ENCODE results near the gene KIF5C.

KIF5C gene

GRCh38 chr2:149023091-149023490 lies 148.1 kb downstream of the KIF5C start:
- TF ChIP-seq EZH2 (IDR thresholded peaks at IDR 0.05; ENCODE audit: borderline replicate concordance, low read depth, low read length, severe bottlenecking) = no peak
- no peak for TF ChIP-seq CTCF (IDR thresholded peaks at IDR 0.05; ENCODE audit: borderline replicate concordance, extremely low read depth, low read length, poor library complexity, severe bottlenecking)
- Histone ChIP-seq H3K4me2 (ENCODE audit: insufficient read depth, low read length) (no peak overlapping the region), H2AFZ (ENCODE audit: low read depth, low read length) (no peak overlapping the region), H3K4me1 (ENCODE audit: insufficient read depth, low read length) (no peaks in the 10 kb centered on the region), H3K36me3 (ENCODE audit: insufficient read depth, low read length) (no peaks in the 10 kb centered on the region), H3K79me2 (ENCODE audit: insufficient read depth, low read length) (no peaks in the 10 kb centered on the region), H3K27ac (ENCODE audit: low read length) (no peak overlapping the region), H3K4me3 (ENCODE audit: low read depth in 1 of 2, low read length in 2 of 2) (no peak overlapping the region), H3K9me3 (ENCODE audit: insufficient read depth, low read length, severe bottlenecking) (no peaks in the 10 kb centered on the region), H4K20me1 (ENCODE audit: insufficient read depth, low read length) (no peaks in the 10 kb centered on the region), H3K27me3 (ENCODE audit: insufficient read depth, low read length, poor library complexity) (peaks cover 13% of the 10 kb centered on the region), H3K9ac (ENCODE audit: low read depth, low read length) (no peak overlapping the region)
- ATAC-seq (ENCODE audit: insufficient read depth, low read depth) (no peak), DNase-seq (no peak)

GRCh38 chr2:149027590-149028250 lies 152.7 kb downstream of the KIF5C start:
- no peak overlapping the region for H3K27ac ChIP-seq (ENCODE audit: low read length)
- DNase-seq (no peak), ATAC-seq (ENCODE audit: insufficient read depth, low read depth) (no peak)
- H3K79me2 ChIP-seq (ENCODE audit: insufficient read depth, low read length) = no peaks in the 10 kb centered on the region
- peaks cover 13% of the 10 kb centered on the region for H3K27me3 ChIP-seq (ENCODE audit: insufficient read depth, low read length, poor library complexity)
- no peaks in the 10 kb centered on the region for H3K9me3 ChIP-seq (ENCODE audit: insufficient read depth, low read length, severe bottlenecking)
- H3K4me2 ChIP-seq (ENCODE audit: insufficient read depth, low read length) = no peak overlapping the region
- no peak overlapping the region for H2AFZ ChIP-seq (ENCODE audit: low read depth, low read length)
- no peaks in the 10 kb centered on the region for H3K36me3 ChIP-seq (ENCODE audit: insufficient read depth, low read length)
- H3K9ac ChIP-seq (ENCODE audit: low read depth, low read length) = no peak overlapping the region
- no peaks in the 10 kb centered on the region for H3K4me1 ChIP-seq (ENCODE audit: insufficient read depth, low read length)
- TF ChIP-seq CTCF (IDR thresholded peaks at IDR 0.05; ENCODE audit: borderline replicate concordance, extremely low read depth, low read length, poor library complexity, severe bottlenecking) (no peak), EZH2 (IDR thresholded peaks at IDR 0.05; ENCODE audit: borderline replicate concordance, low read depth, low read length, severe bottlenecking) (no peak)
- no peak overlapping the region for H3K4me3 ChIP-seq (ENCODE audit: low read depth in 1 of 2, low read length in 2 of 2)
- no peaks in the 10 kb centered on the region for H4K20me1 ChIP-seq (ENCODE audit: insufficient read depth, low read length)

GRCh38 chr2:149028377-149028776 lies 153.3 kb downstream of the KIF5C start:
- DNase-seq (no peak), ATAC-seq (ENCODE audit: insufficient read depth, low read depth) (no peak)
- Histone ChIP-seq H3K9me3 (ENCODE audit: insufficient read depth, low read length, severe bottlenecking) (no peaks in the 10 kb centered on the region), H3K9ac (ENCODE audit: low read depth, low read length) (no peak overlapping the region), H3K4me2 (ENCODE audit: insufficient read depth, low read length) (no peak overlapping the region), H3K4me3 (ENCODE audit: low read depth in 1 of 2, low read length in 2 of 2) (no peak overlapping the region), H3K36me3 (ENCODE audit: insufficient read depth, low read length) (no peaks in the 10 kb centered on the region), H3K4me1 (ENCODE audit: insufficient read depth, low read length) (no peaks in the 10 kb centered on the region), H3K27ac (ENCODE audit: low read length) (no peak overlapping the region), H3K27me3 (ENCODE audit: insufficient read depth, low read length, poor library complexity) (peaks cover 15% of the 10 kb centered on the region), H3K79me2 (ENCODE audit: insufficient read depth, low read length) (no peaks in the 10 kb centered on the region), H2AFZ (ENCODE audit: low read depth, low read length) (no peak overlapping the region), H4K20me1 (ENCODE audit: insufficient read depth, low read length) (no peaks in the 10 kb centered on the region)
- no peak for TF ChIP-seq CTCF (IDR thresholded peaks at IDR 0.05; ENCODE audit: borderline replicate concordance, extremely low read depth, low read length, poor library complexity, severe bottlenecking)
- TF ChIP-seq EZH2 (IDR thresholded peaks at IDR 0.05; ENCODE audit: borderline replicate concordance, low read depth, low read length, severe bottlenecking) = no peak
